ENCODE measurements around the gene LRMDA. TPM values are rescaled to one million over a fixed set of nuclear protein-coding genes. Genes with fewer than 3 reads are reported as not detected.

LRMDA gene
- total RNA-seq, 2 donors from 2014 or later: 12.2 to 25.4 TPM

DNA sequence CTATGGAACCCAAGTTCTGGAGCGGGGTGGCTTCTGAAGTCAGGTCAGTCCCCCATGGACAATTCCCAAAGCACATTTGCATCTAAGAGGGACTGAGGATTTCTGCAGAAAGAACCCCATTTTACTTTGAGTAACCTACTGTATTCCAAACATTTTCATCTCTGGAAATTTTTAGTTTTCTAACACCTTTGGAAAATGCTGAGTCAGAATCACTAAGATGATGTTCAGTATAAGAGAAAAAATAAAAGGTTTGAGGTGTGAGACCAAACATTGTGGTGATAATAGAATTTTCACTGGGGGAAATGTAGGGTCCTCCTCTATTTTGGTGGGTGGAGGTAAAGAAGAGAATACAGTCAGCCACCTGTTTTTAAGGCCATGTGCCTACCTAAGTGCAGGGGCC, 227.1 kb downstream of the LRMDA start:
- H3K9me3 ChIP-seq: no peaks in the 10 kb centered on the region
- ATAC-seq (no peak), DNase-seq (no peak)
- H3K36me3 ChIP-seq (replicated peaks in 1 of 2; ENCODE audit: insufficient read depth in 1 of 2, low read depth in 2 of 2): no peaks in the 10 kb centered on the region
- 96 to 97% methylated on average over 1 of the region's 1 CpG for WGBS, 2 donors
- intact Hi-C loops (cut with DNase I): no loop called here
- peaks cover 22% of the 10 kb centered on the region for H3K4me1 ChIP-seq
- no peak overlapping the region for H3K27ac ChIP-seq
- TF ChIP-seq POLR2A (IDR thresholded peaks at IDR 0.05): no peak
- TF ChIP-seq, protein P1, sequence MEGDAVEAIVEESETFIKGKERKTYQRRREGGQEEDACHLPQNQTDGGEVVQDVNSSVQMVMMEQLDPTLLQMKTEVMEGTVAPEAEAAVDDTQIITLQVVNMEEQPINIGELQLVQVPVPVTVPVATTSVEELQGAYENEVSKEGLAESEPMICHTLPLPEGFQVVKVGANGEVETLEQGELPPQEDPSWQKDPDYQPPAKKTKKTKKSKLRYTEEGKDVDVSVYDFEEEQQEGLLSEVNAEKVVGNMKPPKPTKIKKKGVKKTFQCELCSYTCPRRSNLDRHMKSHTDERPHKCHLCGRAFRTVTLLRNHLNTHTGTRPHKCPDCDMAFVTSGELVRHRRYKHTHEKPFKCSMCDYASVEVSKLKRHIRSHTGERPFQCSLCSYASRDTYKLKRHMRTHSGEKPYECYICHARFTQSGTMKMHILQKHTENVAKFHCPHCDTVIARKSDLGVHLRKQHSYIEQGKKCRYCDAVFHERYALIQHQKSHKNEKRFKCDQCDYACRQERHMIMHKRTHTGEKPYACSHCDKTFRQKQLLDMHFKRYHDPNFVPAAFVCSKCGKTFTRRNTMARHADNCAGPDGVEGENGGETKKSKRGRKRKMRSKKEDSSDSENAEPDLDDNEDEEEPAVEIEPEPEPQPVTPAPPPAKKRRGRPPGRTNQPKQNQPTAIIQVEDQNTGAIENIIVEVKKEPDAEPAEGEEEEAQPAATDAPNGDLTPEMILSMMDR (IDR thresholded peaks at IDR 0.05): no peak
- H3K4me3 ChIP-seq: no peak overlapping the region
- no peaks in the 10 kb centered on the region for H3K27me3 ChIP-seq

DNA sequence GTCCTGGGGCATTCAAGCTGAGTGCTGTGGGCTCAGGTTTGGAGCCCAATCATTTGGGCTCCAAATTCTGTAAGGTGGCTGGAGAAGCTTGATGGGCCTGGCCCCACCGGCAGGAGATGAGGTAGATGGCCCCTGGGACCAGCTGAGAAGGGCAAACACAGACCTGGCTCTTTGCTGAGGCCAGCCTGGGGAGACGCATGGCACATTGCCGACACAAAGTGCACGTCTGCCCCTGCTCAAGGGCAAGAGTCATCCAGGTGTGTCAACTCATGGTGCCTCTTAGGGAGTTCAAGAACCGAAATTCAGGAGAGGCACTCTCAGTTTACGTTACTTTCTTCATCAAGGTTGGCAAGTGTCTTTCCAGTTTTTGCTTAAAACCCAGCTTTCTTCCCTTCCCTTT, 227.5 kb downstream of the LRMDA start:
- peaks cover 26% of the 10 kb centered on the region for H3K4me1 ChIP-seq
- 70 to 87% methylated on average over 6 of the region's 6 CpGs for WGBS, 2 donors
- intact Hi-C loops (cut with DNase I): no loop called here

DNA sequence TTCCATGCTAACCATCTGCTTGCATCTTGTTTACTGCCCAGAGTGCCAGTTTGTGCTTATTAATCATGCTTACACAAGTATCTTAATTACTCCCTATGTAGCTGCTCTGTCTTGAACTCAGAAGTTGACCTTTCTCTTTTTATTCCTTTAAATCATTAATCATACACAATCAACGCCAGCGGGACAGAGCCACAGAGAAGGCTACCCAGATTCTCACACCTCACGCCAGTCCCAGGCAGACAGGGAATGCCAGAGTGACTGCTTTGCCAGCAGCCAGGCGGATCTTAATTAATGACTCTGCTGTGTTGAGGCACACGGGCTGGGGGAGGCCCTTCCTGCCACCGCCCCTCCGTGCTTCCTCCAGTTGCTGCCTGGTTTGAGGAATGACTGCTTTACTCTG, 229.4 kb downstream of the LRMDA start:
- peak; percentile 45 for ATAC-seq
- Histone ChIP-seq H3K27me3 (no peaks in the 10 kb centered on the region), H3K9me3 (no peaks in the 10 kb centered on the region), H3K4me3 (no peak overlapping the region), H3K36me3 (replicated peaks in 1 of 2; ENCODE audit: insufficient read depth in 1 of 2, low read depth in 2 of 2) (no peaks in the 10 kb centered on the region), H3K4me1 (peaks cover 25% of the 10 kb centered on the region), H3K27ac (no peak overlapping the region)
- peak in 2 of 4 donors; percentile 23 to 24 for DNase-seq
- TF ChIP-seq, protein P1 (IDR thresholded peaks at IDR 0.05): no peak
- TF ChIP-seq POLR2A (IDR thresholded peaks at IDR 0.05): no peak
- 31 to 39% methylated on average over 7 of the region's 7 CpGs for WGBS, 2 donors
- intact Hi-C loops (cut with DNase I): no loop called here

More for the DNA sequence above, 227.5 kb downstream of the LRMDA start:
- Histone ChIP-seq H3K27me3 (no peaks in the 10 kb centered on the region), H3K9me3 (no peaks in the 10 kb centered on the region), H3K27ac (no peak overlapping the region), H3K4me3 (no peak overlapping the region), H3K36me3 (replicated peaks in 1 of 2; ENCODE audit: insufficient read depth in 1 of 2, low read depth in 2 of 2) (no peaks in the 10 kb centered on the region)
- DNase-seq: no peak
- TF ChIP-seq POLR2A (IDR thresholded peaks at IDR 0.05): no peak
- TF ChIP-seq, protein P1 (IDR thresholded peaks at IDR 0.05): no peak
- ATAC-seq: no peak

DNA sequence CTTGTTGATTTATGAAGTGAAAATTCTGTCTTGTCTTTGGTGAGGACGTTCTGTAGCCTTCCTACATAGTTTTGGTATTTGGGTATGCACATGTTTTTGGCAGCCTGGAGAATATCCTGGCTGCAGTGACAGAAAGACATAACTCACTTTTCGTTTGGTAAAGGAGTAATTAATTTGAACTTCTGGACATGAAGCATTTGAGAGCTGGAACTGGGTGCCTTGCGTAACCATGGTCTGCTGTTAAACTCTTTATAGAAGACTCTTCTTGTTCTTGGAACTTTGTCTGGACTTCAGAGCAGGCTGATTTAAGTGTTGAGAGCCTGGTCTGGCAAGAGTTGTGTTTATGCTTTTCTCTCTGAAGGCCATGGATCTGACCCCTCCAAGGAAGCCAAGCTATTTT, 231.3 kb downstream of the LRMDA start:
- TF ChIP-seq POLR2A (IDR thresholded peaks at IDR 0.05): no peak
- TF ChIP-seq, protein P1 (IDR thresholded peaks at IDR 0.05): no peak
- no peaks in the 10 kb centered on the region for H3K36me3 ChIP-seq (replicated peaks in 1 of 2; ENCODE audit: insufficient read depth in 1 of 2, low read depth in 2 of 2)
- WGBS, 2 donors: 58 to 60% methylated on average over 3 of the region's 3 CpGs
- no peak overlapping the region for H3K4me3 ChIP-seq
- no peaks in the 10 kb centered on the region for H3K9me3 ChIP-seq
- peaks cover 18% of the 10 kb centered on the region for H3K4me1 ChIP-seq
- no peaks in the 10 kb centered on the region for H3K27me3 ChIP-seq
- H3K27ac ChIP-seq: no peak overlapping the region
- DNase-seq (peak in 3 of 4 donors; percentile 33 to 60 (median 39)), ATAC-seq (peak; percentile 24)
- intact Hi-C loops (cut with DNase I): no loop called here

DNA sequence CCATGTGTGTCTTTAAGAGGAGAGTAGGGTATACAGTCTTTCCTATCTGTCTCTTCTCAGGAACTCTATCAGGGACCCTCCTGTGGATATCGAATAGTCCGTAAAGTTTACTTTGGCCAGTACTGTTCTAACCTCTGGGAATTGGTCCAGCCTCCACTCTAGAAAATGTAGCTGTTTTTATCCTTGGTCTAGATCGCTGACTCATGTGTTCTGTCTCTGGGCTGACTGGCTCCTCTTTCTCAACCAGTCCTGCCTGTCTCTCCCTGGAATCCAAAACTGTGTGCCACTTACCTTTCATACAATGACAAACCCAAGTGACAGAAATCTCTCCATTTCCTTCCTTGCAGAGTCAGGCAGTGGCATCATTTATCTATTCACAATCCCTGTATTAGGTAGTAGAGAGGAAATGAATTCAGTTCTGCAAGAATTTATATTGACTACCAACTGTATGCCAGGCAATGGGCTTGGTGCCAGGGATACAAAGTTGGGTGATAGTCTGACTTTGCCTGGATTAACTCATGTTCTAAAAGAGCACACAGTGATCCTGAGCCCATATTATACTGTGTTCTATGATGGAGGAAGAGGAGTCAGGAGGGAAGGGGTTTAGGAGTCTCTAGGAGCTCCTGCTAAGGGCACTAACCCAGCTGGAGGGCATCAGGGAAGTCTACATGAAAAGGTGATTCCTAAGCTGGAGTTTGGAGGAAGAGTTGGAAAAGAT, 232.7 kb downstream of the LRMDA start:
- Histone ChIP-seq H3K4me3 (no peak overlapping the region), H3K36me3 (replicated peaks in 1 of 2; ENCODE audit: insufficient read depth in 1 of 2, low read depth in 2 of 2) (no peaks in the 10 kb centered on the region), H3K27ac (peak overlapping the region in 1 of 4 donors; percentile 30), H3K27me3 (no peaks in the 10 kb centered on the region), H3K4me1 (peaks cover 18% of the 10 kb centered on the region), H3K9me3 (no peaks in the 10 kb centered on the region)
- DNase-seq (peak; percentile 32 to 55 (median 52)), ATAC-seq (peak; percentile 86)
- WGBS, 2 donors: 30 to 39% methylated on average over 3 of the region's 3 CpGs
- no peak for TF ChIP-seq POLR2A (IDR thresholded peaks at IDR 0.05)
- TF ChIP-seq, protein P1 (IDR thresholded peaks at IDR 0.05): no peak
- intact Hi-C loops (cut with DNase I): no loop called here

All from body of pancreas (tissue), 4 donors.